SK-N-SH (cell line): Measurements from ENCODE around the gene POU2AF2. TPM values are rescaled to one million over a fixed set of nuclear protein-coding genes. Genes with fewer than 3 reads are reported as not detected.

Experiments
- CTCF ChIA-PET: fragments of 300-600, 350-600 bp; formaldehyde crosslinking; extraction: SDS; loops from one replicate; lab custom pipeline; 2021; lab: Yijun Ruan, JAX
- POLR2A ChIA-PET: fragments of 350-600 bp; sonication (Branson Sonifier 250); formaldehyde crosslinking; extraction: SDS; loops from one replicate; lab custom pipeline; 2020; ENCODE audit warnings: antibody characterized with exemption, inconsistent platforms; lab: Yijun Ruan, JAX
- DNase-seq: peaks from one replicate; pipeline ENCODE4 v3.0.0; 2012
- H2AFZ ChIP-seq: fragments of 200-600 bp; sonication (generic); 2 replicates; pipeline ENCODE4 v1.8.1; 2016; ENCODE audit warnings: antibody characterized with exemption, mild to moderate bottlenecking, low read depth
- H3F3A ChIP-seq: fragments of 200-600 bp; sonication (generic); replicated peaks from 2 replicates; pipeline ENCODE3; 2016; ENCODE audit warnings: antibody characterized with exemption, mild to moderate bottlenecking; ENCODE audit not compliant: insufficient read depth
- H3K27ac ChIP-seq, 2 experiments: fragments of 200-500 bp in 1 of 2; fragments of 200-600 bp in 1 of 2; sonication (Bioruptor generic) in 1 of 2; sonication (generic), shearing (Covaris generic) in 1 of 2; 2 replicates each; pipeline versions ENCODE4 v1.5.1 to v1.6.1; 2014 to 2016; ENCODE audit warnings: low read depth in 2 of 2, inconsistent platforms in 1 of 2, low read length in 1 of 2, mild to moderate bottlenecking in 1 of 2, mixed read lengths in 1 of 2
- H3K27me3 ChIP-seq: fragments of 200-600 bp; sonication (generic), shearing (Covaris generic); 2 replicates; pipeline ENCODE4 v1.6.1; 2016; ENCODE audit warnings: mixed run types; ENCODE audit not compliant: insufficient read depth
- H3K36me3 ChIP-seq, 2 experiments: fragments of 200-500 bp in 1 of 2; fragments of 200-600 bp in 1 of 2; sonication (Bioruptor generic) in 1 of 2; sonication (generic) in 1 of 2; replicated peaks in 1 of 2; 2 replicates each; pipeline versions ENCODE3 to v1.5.1; 2014 to 2016; ENCODE audit warnings: low read length in 1 of 2, mild to moderate bottlenecking in 1 of 2; ENCODE audit not compliant: insufficient read depth in 2 of 2, control insufficient read depth in 1 of 2
- H3K4me1 ChIP-seq, 2 experiments: fragments of 200-500 bp in 1 of 2; fragments of 200-600 bp in 1 of 2; sonication (Bioruptor generic) in 1 of 2; sonication (generic), shearing (Covaris generic) in 1 of 2; 2 replicates each; pipeline versions ENCODE4 v1.5.1 to v1.6.1; 2014 to 2016; ENCODE audit warnings: low read depth in 1 of 2, low read length in 1 of 2, mixed run types in 1 of 2; ENCODE audit not compliant: insufficient read depth in 2 of 2, control insufficient read depth in 1 of 2
- H3K4me2 ChIP-seq: fragments of 200-600 bp; sonication (generic), shearing (Covaris generic); 2 replicates; pipeline ENCODE4 v1.6.1; 2017; ENCODE audit warnings: mixed run types
- H3K4me3 ChIP-seq, 2 experiments: fragments of 200-500 bp in 1 of 2; fragments of 200-600 bp in 1 of 2; sonication (Bioruptor generic) in 1 of 2; sonication (generic), shearing (Covaris generic) in 1 of 2; 2 replicates each; pipeline versions ENCODE4 v1.5.1 to v1.8.1; 2014 to 2016; ENCODE audit warnings: low read depth in 2 of 2, inconsistent platforms in 1 of 2, low read length in 1 of 2, mild to moderate bottlenecking in 1 of 2, mixed read lengths in 1 of 2, moderate library complexity in 1 of 2
- H3K79me2 ChIP-seq: fragments of 200-600 bp; sonication (generic); 2 replicates; pipeline ENCODE4 v1.8.1; 2017; ENCODE audit warnings: mild to moderate bottlenecking; ENCODE audit not compliant: insufficient read depth
- H3K9ac ChIP-seq: fragments of 200-600 bp; sonication (generic); 2 replicates; pipeline ENCODE4 v1.6.1; 2017; ENCODE audit warnings: mixed run types
- H3K9me2 ChIP-seq: fragments of 200-600 bp; sonication (generic); 2 replicates; pipeline ENCODE4 v1.6.1; 2017; ENCODE audit warnings: mixed run types
- H3K9me3 ChIP-seq: fragments of 200-600 bp; sonication (generic); 2 replicates; pipeline ENCODE4 v1.6.1; 2017; ENCODE audit warnings: mixed run types, mild to moderate bottlenecking, moderate library complexity
- H4K20me1 ChIP-seq: fragments of 200-600 bp; sonication (generic); 2 replicates; pipeline ENCODE4 v1.6.1; 2017; ENCODE audit warnings: mild to moderate bottlenecking, mixed run types; ENCODE audit not compliant: insufficient read depth
- ELF1 ChIP-seq: IDR thresholded peaks from 2 replicates; pipeline ENCODE4 v1.4.0; 2012
- EZH2phosphoT487 ChIP-seq: fragments of 200-600 bp; sonication (generic); IDR thresholded peaks from 2 replicates; pipeline ENCODE4 v1.6.1; 2017; ENCODE audit warnings: low read depth, mixed run types, mild to moderate bottlenecking, antibody characterized with exemption, moderate library complexity, borderline replicate concordance
- GATA2 ChIP-seq: sonication (generic); formaldehyde crosslinking; IDR thresholded peaks from 2 replicates; pipeline ENCODE4 v1.5.0; 2020; ENCODE audit warnings: mild to moderate bottlenecking, missing genetic modification reagents
- JUND ChIP-seq: IDR thresholded peaks from 2 replicates; pipeline ENCODE4 v1.4.0; 2012
- MXI1 ChIP-seq: IDR thresholded peaks from 2 replicates; pipeline ENCODE4 v1.6.1; 2012; ENCODE audit warnings: mild to moderate bottlenecking, low read depth, low read length, improper control_type of control experiment
- NRF1 ChIP-seq: IDR thresholded peaks from 2 replicates; pipeline ENCODE4 v1.6.1; 2012; ENCODE audit warnings: low read depth, mild to moderate bottlenecking, low read length
- POLR2AphosphoS5 ChIP-seq: IDR thresholded peaks from 2 replicates; pipeline ENCODE4 v1.6.1; 2012; ENCODE audit warnings: low read depth, low read length
- RAD21 ChIP-seq: IDR thresholded peaks from 2 replicates; pipeline ENCODE4 v1.6.1; 2012; ENCODE audit warnings: mild to moderate bottlenecking, low read length
- TCF12 ChIP-seq: IDR thresholded peaks from 2 replicates; pipeline ENCODE4 v1.4.0; 2012
- TEAD4 ChIP-seq: IDR thresholded peaks from 2 replicates; pipeline ENCODE4 v1.4.0; 2012; ENCODE audit warnings: mild to moderate bottlenecking, borderline replicate concordance; ENCODE audit not compliant: insufficient read depth
- polyA plus RNA-seq, 3 experiments: library from polyadenylated mRNA; depleted of rRNA; stranded (reverse); fragments of >200 nt; gene quantifications; 2 replicates each; pipeline ENCODE4 v1.2.3, GENCODE V29; 2012
- TF ChIP-seq, protein P1 (sequence below): fragments of 200-600 bp; sonication (generic); IDR thresholded peaks from 2 replicates; pipeline ENCODE4 v1.6.1; 2017; ENCODE audit warnings: antibody characterized with exemption, mild to moderate bottlenecking, moderate library complexity
- TF ChIP-seq, protein P2 (sequence below): fragments of 150-350 bp; IDR thresholded peaks from 2 replicates; pipeline ENCODE4 v1.6.1; 2016; ENCODE audit warnings: mild to moderate bottlenecking, low read depth, low read length
- TF ChIP-seq, protein P3 (sequence below): IDR thresholded peaks from 2 replicates; pipeline ENCODE4 v1.6.1; 2012; ENCODE audit warnings: mild to moderate bottlenecking, low read depth, low read length, moderate library complexity
- TF ChIP-seq, protein P4 (sequence below): fragments of 150-350 bp; IDR thresholded peaks from 2 replicates; pipeline ENCODE4 v1.6.1; 2017; ENCODE audit warnings: antibody characterized with exemption, low read length, low read depth, borderline replicate concordance

Gene POU2AF2
- polyA plus RNA-seq, 1 of the 3 experiments (the other 2 are of a cell fraction), result 0.15 TPM

DNA sequence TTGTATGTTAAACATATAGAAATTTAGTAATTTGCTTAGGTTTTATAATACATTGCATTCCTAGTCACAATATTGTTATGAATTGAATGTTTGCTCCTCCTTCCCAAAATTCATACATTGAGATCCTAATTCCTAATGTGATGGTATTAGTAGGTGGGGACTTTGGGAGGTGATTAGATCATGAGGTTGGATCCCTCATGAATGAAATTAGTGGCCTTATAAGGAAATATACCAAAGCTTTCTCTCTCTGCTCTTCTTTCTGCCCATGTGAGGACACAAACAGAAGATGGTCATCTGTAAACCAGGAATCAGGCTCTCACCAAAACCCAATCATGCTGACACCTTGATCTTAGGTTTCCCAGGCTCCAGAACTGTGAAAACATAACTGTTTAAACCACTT is 41.3 kb upstream of the POU2AF2 start:
- Histone ChIP-seq H3K4me2 (no peak overlapping the region), H3K9me2 (no peaks in the 10 kb centered on the region), H3K79me2 (no peaks in the 10 kb centered on the region), H3K4me1 (peaks cover 0 to 13% of the 10 kb centered on the region in 2 experiments; a peak in 1 of 4 replicates), H3K9me3 (no peaks in the 10 kb centered on the region), H4K20me1 (no peaks in the 10 kb centered on the region), H3F3A (no peaks in the 10 kb centered on the region), H3K9ac (no peak overlapping the region), H2AFZ (no peak overlapping the region), H3K4me3 (no peak overlapping the region), H3K27me3 (no peaks in the 10 kb centered on the region), H3K27ac (no peak overlapping the region), H3K36me3 (no peaks in the 10 kb centered on the region)
- TF ChIP-seq EZH2phosphoT487, result no peak
- TF ChIP-seq, protein P1, sequence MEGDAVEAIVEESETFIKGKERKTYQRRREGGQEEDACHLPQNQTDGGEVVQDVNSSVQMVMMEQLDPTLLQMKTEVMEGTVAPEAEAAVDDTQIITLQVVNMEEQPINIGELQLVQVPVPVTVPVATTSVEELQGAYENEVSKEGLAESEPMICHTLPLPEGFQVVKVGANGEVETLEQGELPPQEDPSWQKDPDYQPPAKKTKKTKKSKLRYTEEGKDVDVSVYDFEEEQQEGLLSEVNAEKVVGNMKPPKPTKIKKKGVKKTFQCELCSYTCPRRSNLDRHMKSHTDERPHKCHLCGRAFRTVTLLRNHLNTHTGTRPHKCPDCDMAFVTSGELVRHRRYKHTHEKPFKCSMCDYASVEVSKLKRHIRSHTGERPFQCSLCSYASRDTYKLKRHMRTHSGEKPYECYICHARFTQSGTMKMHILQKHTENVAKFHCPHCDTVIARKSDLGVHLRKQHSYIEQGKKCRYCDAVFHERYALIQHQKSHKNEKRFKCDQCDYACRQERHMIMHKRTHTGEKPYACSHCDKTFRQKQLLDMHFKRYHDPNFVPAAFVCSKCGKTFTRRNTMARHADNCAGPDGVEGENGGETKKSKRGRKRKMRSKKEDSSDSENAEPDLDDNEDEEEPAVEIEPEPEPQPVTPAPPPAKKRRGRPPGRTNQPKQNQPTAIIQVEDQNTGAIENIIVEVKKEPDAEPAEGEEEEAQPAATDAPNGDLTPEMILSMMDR, result no peak
- no peak for TF ChIP-seq ELF1
- no peak for TF ChIP-seq RAD21
- no peak for TF ChIP-seq POLR2AphosphoS5
- TF ChIP-seq JUND, result no peak
- TF ChIP-seq, protein P2, sequence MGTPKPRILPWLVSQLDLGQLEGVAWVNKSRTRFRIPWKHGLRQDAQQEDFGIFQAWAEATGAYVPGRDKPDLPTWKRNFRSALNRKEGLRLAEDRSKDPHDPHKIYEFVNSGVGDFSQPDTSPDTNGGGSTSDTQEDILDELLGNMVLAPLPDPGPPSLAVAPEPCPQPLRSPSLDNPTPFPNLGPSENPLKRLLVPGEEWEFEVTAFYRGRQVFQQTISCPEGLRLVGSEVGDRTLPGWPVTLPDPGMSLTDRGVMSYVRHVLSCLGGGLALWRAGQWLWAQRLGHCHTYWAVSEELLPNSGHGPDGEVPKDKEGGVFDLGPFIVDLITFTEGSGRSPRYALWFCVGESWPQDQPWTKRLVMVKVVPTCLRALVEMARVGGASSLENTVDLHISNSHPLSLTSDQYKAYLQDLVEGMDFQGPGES, result no peak
- TF ChIP-seq, protein P3, sequence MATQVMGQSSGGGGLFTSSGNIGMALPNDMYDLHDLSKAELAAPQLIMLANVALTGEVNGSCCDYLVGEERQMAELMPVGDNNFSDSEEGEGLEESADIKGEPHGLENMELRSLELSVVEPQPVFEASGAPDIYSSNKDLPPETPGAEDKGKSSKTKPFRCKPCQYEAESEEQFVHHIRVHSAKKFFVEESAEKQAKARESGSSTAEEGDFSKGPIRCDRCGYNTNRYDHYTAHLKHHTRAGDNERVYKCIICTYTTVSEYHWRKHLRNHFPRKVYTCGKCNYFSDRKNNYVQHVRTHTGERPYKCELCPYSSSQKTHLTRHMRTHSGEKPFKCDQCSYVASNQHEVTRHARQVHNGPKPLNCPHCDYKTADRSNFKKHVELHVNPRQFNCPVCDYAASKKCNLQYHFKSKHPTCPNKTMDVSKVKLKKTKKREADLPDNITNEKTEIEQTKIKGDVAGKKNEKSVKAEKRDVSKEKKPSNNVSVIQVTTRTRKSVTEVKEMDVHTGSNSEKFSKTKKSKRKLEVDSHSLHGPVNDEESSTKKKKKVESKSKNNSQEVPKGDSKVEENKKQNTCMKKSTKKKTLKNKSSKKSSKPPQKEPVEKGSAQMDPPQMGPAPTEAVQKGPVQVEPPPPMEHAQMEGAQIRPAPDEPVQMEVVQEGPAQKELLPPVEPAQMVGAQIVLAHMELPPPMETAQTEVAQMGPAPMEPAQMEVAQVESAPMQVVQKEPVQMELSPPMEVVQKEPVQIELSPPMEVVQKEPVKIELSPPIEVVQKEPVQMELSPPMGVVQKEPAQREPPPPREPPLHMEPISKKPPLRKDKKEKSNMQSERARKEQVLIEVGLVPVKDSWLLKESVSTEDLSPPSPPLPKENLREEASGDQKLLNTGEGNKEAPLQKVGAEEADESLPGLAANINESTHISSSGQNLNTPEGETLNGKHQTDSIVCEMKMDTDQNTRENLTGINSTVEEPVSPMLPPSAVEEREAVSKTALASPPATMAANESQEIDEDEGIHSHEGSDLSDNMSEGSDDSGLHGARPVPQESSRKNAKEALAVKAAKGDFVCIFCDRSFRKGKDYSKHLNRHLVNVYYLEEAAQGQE, result no peak
- no peak for TF ChIP-seq MXI1
- TF ChIP-seq TCF12, result no peak
- TF ChIP-seq GATA2 (CRISPR knock-in tag), result no peak
- no peak for TF ChIP-seq NRF1
- no peak for TF ChIP-seq TEAD4
- TF ChIP-seq, protein P4, sequence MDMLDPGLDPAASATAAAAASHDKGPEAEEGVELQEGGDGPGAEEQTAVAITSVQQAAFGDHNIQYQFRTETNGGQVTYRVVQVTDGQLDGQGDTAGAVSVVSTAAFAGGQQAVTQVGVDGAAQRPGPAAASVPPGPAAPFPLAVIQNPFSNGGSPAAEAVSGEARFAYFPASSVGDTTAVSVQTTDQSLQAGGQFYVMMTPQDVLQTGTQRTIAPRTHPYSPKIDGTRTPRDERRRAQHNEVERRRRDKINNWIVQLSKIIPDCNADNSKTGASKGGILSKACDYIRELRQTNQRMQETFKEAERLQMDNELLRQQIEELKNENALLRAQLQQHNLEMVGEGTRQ, result no peak
- no peak for DNase-seq
- CTCF ChIA-PET, result no interaction called here
- POLR2A ChIA-PET, result no interaction called here
